Measurements from ENCODE around the gene TBCA. TPM values are rescaled to one million over a fixed set of nuclear protein-coding genes. Genes with fewer than 3 reads are reported as not detected.
A peak's percentile ranks its signal among the peaks of the same experiment; 100 is the strongest.

Gene TBCA
- total RNA-seq, 1 experiment from 2014 or later, result 119 TPM

GRCh38 chr5:77778398-77778797 is 2.3 kb upstream of the TBCA start:
- Histone ChIP-seq H4K20me1 (ENCODE audit: low read length) (peaks cover 20% of the 10 kb centered on the region), H3F3A (ENCODE audit: low read length, unreplicated experiment) (no peaks in the 10 kb centered on the region), H3K4me2 (ENCODE audit: low read length) (no peak overlapping the region), H3K4me1 (ENCODE audit: insufficient read depth, low read length) (peaks cover 32% of the 10 kb centered on the region), H3K4me3 (ENCODE audit: low read length) (no peak overlapping the region), H3K36me3 (ENCODE audit: low read depth, low read length) (peaks cover 4% of the 10 kb centered on the region; the same call in 1 of the 2 replicates), H3K9ac (ENCODE audit: low read length) (no peak overlapping the region), H3K27ac (ENCODE audit: low read length) (no peak overlapping the region), H3K9me2 (replicated peaks; ENCODE audit: low read length) (no peaks in the 10 kb centered on the region), H3K27me3 (ENCODE audit: low read length) (no peaks in the 10 kb centered on the region), H3K9me3 (ENCODE audit: low read length) (no peaks in the 10 kb centered on the region), H3K79me2 (ENCODE audit: low read length) (peaks cover 27% of the 10 kb centered on the region), H2AFZ (ENCODE audit: low read length) (no peak overlapping the region)
- BruUV-seq (replicated peaks), result no TSS peak
- ATAC-seq, result no peak
- DNase-seq, result no peak
- no peak for TF ChIP-seq EZH2 (IDR thresholded peaks at IDR 0.05; ENCODE audit: low read length, unreplicated experiment)
- no peak for TF ChIP-seq EZH2phosphoT487 (IDR thresholded peaks at IDR 0.05; ENCODE audit: borderline replicate concordance, low read length)
- TF ChIP-seq CTCF (conservative IDR thresholded peaks at IDR 0.05; ENCODE audit: low read depth, low read length), result no peak
- intact Hi-C loops (cut with micrococcal nuclease), result no loop called here
- ChIA-PET POLR2A (ENCODE audit: unreplicated experiment) (no interaction called here), CTCF (no interaction called here)

- ATAC-seq (no peak), DNase-seq (no peak)
- no TSS peak for BruUV-seq (replicated peaks)
- Histone ChIP-seq H2AFZ (ENCODE audit: low read length) (no peak overlapping the region), H3K27ac (ENCODE audit: low read length) (no peak overlapping the region), H3K79me2 (ENCODE audit: low read length) (peaks cover 32% of the 10 kb centered on the region), H3K4me3 (ENCODE audit: low read length) (no peak overlapping the region), H3F3A (ENCODE audit: low read length, unreplicated experiment) (no peaks in the 10 kb centered on the region), H3K27me3 (ENCODE audit: low read length) (no peaks in the 10 kb centered on the region), H3K9me3 (ENCODE audit: low read length) (no peaks in the 10 kb centered on the region), H3K4me2 (ENCODE audit: low read length) (peak overlapping the region; percentile 63), H3K9ac (ENCODE audit: low read length) (no peak overlapping the region), H3K9me2 (replicated peaks; ENCODE audit: low read length) (no peaks in the 10 kb centered on the region), H3K4me1 (ENCODE audit: insufficient read depth, low read length) (peaks cover 36% of the 10 kb centered on the region), H4K20me1 (ENCODE audit: low read length) (peaks cover 24% of the 10 kb centered on the region), H3K36me3 (ENCODE audit: low read depth, low read length) (peaks cover 9% of the 10 kb centered on the region; the same call in 1 of the 2 replicates)
- no peak for TF ChIP-seq CTCF (conservative IDR thresholded peaks at IDR 0.05; ENCODE audit: low read depth, low read length)
- TF ChIP-seq EZH2 (IDR thresholded peaks at IDR 0.05; ENCODE audit: low read length, unreplicated experiment), result no peak
- TF ChIP-seq EZH2phosphoT487 (IDR thresholded peaks at IDR 0.05; ENCODE audit: borderline replicate concordance, low read length), result no peak
- ChIA-PET CTCF (no interaction called here), POLR2A (ENCODE audit: unreplicated experiment) (no interaction called here)
- intact Hi-C loops (cut with micrococcal nuclease), result no loop called here
Measured at GRCh38 chr5:77777911-77778310, 1.8 kb upstream of the TBCA start.

GRCh38 chr5:77777281-77777892 is 1.2 kb upstream of the TBCA start:
- no peaks in the 10 kb centered on the region for H3F3A ChIP-seq (ENCODE audit: low read length, unreplicated experiment)
- no peak for TF ChIP-seq CTCF (conservative IDR thresholded peaks at IDR 0.05; ENCODE audit: low read depth, low read length)
- no peak for TF ChIP-seq EZH2 (IDR thresholded peaks at IDR 0.05; ENCODE audit: low read length, unreplicated experiment)
- no peak for TF ChIP-seq EZH2phosphoT487 (IDR thresholded peaks at IDR 0.05; ENCODE audit: borderline replicate concordance, low read length)
- peaks cover 41% of the 10 kb centered on the region for H3K4me1 ChIP-seq (ENCODE audit: insufficient read depth, low read length)
- POLR2A ChIA-PET (ENCODE audit: unreplicated experiment), result no interaction called here
- peaks cover 29% of the 10 kb centered on the region for H4K20me1 ChIP-seq (ENCODE audit: low read length)
- no peak overlapping the region for H2AFZ ChIP-seq (ENCODE audit: low read length)
- CTCF ChIA-PET, result no interaction called here
- peak overlapping the region; percentile 100 for H3K4me2 ChIP-seq (ENCODE audit: low read length)
- no peaks in the 10 kb centered on the region for H3K9me2 ChIP-seq (replicated peaks; ENCODE audit: low read length)
- H3K27ac ChIP-seq (ENCODE audit: low read length), result peak overlapping the region; percentile 90
- H3K9ac ChIP-seq (ENCODE audit: low read length), result no peak overlapping the region
- BruUV-seq (replicated peaks), result no TSS peak
- H3K79me2 ChIP-seq (ENCODE audit: low read length), result peaks cover 37% of the 10 kb centered on the region
- DNase-seq (peak; percentile 76), ATAC-seq (no peak)
- no peaks in the 10 kb centered on the region for H3K9me3 ChIP-seq (ENCODE audit: low read length)
- H3K4me3 ChIP-seq (ENCODE audit: low read length), result no peak overlapping the region; the same call in 1 of the 2 replicates
- intact Hi-C loops (cut with micrococcal nuclease), result no loop called here
- H3K36me3 ChIP-seq (ENCODE audit: low read depth, low read length), result peaks cover 11% of the 10 kb centered on the region; the same call in 1 of the 2 replicates
- no peaks in the 10 kb centered on the region for H3K27me3 ChIP-seq (ENCODE audit: low read length)
